Measurements from ENCODE around the gene TMCO5A.
"Not testable (repeated sequence)": the region's sequence is repeated elsewhere in the genome, so short reads cannot be mapped to it uniquely, and the experiment has no call there.

The TMCO5A gene

DNA sequence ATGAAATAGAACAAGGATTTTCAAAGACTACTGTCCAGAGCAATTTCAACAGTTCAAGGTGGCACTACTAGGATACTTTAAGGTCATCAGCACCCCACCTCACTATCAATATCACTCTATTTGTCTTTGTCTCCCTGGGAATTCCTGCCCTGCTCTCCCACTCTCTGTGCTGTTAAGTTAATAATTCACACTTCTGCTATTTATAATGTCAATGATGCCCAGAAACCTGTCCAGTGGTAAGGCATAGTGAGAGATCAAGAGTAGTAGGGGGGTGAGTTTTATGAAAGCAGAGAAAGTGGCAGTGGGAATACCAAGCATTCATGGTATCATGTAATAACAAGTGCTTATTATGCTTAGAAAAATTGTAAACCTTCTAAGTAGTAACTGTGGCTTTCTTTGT lies 7.3 kb downstream of the TMCO5A start:
- POLR2A ChIA-PET = no interaction called here
- TF ChIP-seq, protein P1, sequence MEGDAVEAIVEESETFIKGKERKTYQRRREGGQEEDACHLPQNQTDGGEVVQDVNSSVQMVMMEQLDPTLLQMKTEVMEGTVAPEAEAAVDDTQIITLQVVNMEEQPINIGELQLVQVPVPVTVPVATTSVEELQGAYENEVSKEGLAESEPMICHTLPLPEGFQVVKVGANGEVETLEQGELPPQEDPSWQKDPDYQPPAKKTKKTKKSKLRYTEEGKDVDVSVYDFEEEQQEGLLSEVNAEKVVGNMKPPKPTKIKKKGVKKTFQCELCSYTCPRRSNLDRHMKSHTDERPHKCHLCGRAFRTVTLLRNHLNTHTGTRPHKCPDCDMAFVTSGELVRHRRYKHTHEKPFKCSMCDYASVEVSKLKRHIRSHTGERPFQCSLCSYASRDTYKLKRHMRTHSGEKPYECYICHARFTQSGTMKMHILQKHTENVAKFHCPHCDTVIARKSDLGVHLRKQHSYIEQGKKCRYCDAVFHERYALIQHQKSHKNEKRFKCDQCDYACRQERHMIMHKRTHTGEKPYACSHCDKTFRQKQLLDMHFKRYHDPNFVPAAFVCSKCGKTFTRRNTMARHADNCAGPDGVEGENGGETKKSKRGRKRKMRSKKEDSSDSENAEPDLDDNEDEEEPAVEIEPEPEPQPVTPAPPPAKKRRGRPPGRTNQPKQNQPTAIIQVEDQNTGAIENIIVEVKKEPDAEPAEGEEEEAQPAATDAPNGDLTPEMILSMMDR (IDR thresholded peaks at IDR 0.05; ENCODE audit: control extremely low read depth, extremely low read depth, low read depth, missing control alignments) = no peak
- DNase-seq (ENCODE audit: extremely low spot score) = no peak
- CTCF ChIA-PET = interaction anchor here (1.7 kb wide), 2 partner anchors 9 to 390 kb away, joined by 3 to 4 read pairs; no protein-coding TSS in a partner anchor

DNA sequence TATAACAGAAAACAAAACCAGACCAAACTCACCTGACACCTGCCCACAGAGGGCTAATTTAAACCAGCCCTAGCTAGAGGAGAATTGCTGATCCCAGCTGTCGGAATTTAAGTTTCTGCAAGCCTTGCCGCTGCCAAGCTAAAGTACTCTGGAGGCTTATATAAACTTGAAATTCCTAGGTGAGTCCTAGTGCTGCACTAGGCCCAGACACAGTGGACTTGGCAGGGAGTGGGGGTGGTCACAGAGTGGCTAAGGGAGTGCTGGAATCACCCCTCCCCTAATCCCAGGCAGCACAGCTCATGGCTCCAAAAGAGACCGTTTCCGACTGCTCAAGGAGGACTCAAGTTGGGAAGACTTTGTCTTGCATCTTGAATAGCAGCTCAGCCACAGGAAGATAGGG lies 17.6 kb downstream of the TMCO5A start:
- ChIA-PET CTCF (interaction anchor here (0.8 to 1.7 kb wide), 2 partner anchors 15 to 301 kb away, joined by 3 to 4 read pairs; no protein-coding TSS in a partner anchor), POLR2A (no interaction called here)

DNA sequence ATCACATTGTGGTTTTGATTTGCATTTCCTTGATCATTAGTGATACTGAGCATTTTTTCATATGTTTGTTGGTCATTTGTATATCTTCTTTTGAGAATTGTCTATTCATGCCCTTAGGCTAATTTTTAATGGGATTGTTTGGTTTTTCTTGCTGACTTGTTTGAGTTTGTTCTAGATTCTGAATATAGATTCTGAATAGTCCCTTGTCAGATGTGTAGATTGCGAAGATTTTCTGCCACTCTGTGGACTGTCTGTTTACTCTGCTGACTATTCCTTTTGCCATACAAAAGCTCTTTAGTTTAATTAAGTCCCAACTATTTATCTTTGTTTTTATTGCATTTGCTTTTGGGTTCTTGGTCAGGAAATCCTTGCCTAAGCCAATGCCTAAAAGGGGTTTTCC lies 26.3 kb downstream of the TMCO5A start:
- DNase-seq (ENCODE audit: extremely low spot score); CTCF ChIA-PET; POLR2A ChIA-PET: not testable (repeated sequence)

More for the DNA sequence above, 17.6 kb downstream of the TMCO5A start:
- TF ChIP-seq, protein P1 (IDR thresholded peaks at IDR 0.05; ENCODE audit: control extremely low read depth, extremely low read depth, low read depth, missing control alignments) = no peak
- no peak for DNase-seq (ENCODE audit: extremely low spot score)

DNA sequence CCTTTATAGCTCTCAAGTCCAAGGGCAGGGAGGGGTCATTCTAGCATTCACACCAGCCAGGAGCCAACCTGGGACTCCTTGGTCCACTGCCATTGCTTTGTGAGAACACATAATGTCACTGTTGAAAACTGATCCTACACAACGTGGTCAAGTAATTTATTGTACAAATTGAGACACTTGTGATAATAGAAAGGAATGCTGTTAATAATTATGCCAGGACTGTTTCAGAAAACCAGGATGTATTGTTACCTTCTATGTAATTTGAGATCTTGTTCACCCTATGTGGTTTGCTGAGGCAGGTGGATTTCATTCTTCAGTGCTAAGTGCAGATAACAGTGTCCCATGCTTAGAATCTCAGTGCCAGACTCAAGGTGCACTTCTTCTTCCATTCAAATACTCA lies 33.3 kb downstream of the TMCO5A start:
- TF ChIP-seq, protein P1 (IDR thresholded peaks at IDR 0.05; ENCODE audit: control extremely low read depth, extremely low read depth, low read depth, missing control alignments) = no peak
- DNase-seq (ENCODE audit: extremely low spot score) = no peak
- CTCF ChIA-PET = no interaction called here

DNA sequence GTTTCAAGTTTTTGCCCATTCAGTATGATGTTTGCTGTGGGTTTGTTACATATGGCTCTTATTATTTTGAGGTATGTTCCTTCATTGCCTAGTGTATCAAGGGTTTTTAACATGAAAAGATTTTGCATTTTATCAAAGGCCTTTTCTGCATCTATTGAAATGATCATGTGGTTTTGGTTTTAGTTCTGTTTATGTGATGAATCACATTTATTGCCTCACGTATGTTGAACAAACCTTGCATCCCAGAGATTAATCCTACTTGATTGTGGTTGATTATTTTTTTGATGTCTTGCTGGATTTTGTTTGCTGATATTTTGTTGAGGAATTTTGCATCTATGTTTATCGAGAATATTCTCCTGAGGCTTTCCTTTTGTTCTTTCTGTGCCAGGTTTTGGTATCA lies 39.4 kb downstream of the TMCO5A start:
- POLR2A ChIA-PET = no interaction called here
- CTCF ChIA-PET = no interaction called here
- TF ChIP-seq, protein P1 (IDR thresholded peaks at IDR 0.05; ENCODE audit: control extremely low read depth, extremely low read depth, low read depth, missing control alignments) = no peak
- no peak for DNase-seq (ENCODE audit: extremely low spot score)

More for the DNA sequence above, 33.3 kb downstream of the TMCO5A start:
- POLR2A ChIA-PET = no interaction called here

DNA sequence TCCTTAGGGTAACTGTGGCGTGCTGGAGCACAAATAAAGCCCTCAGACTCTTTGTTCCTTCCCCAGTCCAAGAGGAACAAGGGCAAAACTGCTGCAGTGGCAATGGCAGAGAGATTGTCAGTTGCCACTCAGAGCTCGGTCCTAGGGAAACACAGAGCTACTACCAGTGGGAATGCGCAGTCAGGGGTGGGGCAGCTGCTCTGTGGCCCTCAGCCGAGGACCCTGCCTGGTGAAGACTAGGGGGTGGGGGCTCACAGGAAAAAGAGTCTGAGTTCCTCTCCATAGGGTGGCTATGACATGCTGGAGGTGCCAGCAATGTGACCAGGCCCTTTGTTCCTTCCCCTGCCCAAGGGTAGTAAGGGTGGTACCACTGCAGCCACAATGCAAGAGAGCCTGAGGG lies 43.8 kb downstream of the TMCO5A start:
- CTCF ChIA-PET = no interaction called here
- POLR2A ChIA-PET = no interaction called here
- TF ChIP-seq, protein P1 (IDR thresholded peaks at IDR 0.05; ENCODE audit: control extremely low read depth, extremely low read depth, low read depth, missing control alignments) = no peak

DNA sequence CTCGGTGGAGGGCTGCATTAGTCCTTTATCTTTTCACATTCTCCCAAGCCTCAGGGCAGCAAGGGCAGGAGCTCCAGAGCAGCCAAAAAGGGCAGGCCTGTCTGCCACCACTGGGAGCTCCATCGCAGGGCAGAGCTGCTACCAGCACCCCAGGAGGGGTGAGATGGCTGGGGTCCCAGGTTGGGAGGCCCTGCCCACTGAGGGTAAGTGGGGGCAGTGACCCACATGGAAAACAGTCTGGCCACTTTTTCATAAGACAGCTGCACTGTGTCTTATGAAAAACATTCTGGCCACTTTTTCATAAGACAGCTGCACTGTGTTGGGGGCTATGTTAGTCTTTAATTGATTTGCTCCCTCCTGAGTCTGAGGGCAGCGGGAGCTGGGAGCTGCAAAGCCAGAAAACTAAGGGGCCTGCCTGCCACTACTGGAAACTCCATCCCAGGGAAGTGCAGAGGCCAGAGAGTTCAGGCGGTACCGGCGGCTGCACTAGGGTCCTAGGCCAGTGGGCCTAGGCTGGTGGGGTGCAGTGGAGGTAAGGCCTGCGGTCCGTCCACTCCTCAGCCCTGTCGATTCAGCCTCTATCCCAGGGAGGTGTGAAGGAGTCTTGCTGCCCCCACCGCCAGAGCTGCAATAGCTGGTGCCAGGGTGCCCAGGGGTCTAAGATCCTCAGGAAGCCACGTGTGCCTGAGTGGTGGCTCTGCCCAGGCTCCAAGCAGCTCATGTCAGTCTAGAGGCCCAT lies 45.4 kb downstream of the TMCO5A start:
- ChIA-PET CTCF (interaction anchor here (1.3 kb wide), 1 partner anchor 18 kb away, joined by 3 read pairs; no protein-coding TSS in a partner anchor), POLR2A (no interaction called here)
- TF ChIP-seq, protein P1 (IDR thresholded peaks at IDR 0.05; ENCODE audit: control extremely low read depth, extremely low read depth, low read depth, missing control alignments) = no peak
- no peak for DNase-seq (ENCODE audit: extremely low spot score)

More for the DNA sequence above, 43.8 kb downstream of the TMCO5A start:
- no peak for DNase-seq (ENCODE audit: extremely low spot score)

Data from GM10248 (cell line).